Measurements from ENCODE around the gene FCHO1. TPM values are rescaled to one million over a fixed set of nuclear protein-coding genes. Genes with fewer than 3 reads are reported as not detected.

Gene FCHO1
- 0.82 TPM in 1 of 2 replicates, not detected in the other for total RNA-seq (2014; rRNA removed; shearing (Covaris generic); ENCODE audit: low replicate concordance)

GRCh38 chr19:17751103-17751911, at the start of gene FCHO1:
FCHO1 (plus strand) TSS chr19:17751477; CDS start chr19:17755165, 3,688 bp downstream.
- Histone ChIP-seq H3K27me3 (0 out of 2 replicates have a peak, but pooled peaks cover 7% of the 10 kb centered on the region), H3K4me3 (no peak within 1 kb of the TSS), H3K36me3 (no peaks in the 10 kb centered on the region), H3K9me3 (no peaks in the 10 kb centered on the region)
- DNase-seq = no peak

DNA sequence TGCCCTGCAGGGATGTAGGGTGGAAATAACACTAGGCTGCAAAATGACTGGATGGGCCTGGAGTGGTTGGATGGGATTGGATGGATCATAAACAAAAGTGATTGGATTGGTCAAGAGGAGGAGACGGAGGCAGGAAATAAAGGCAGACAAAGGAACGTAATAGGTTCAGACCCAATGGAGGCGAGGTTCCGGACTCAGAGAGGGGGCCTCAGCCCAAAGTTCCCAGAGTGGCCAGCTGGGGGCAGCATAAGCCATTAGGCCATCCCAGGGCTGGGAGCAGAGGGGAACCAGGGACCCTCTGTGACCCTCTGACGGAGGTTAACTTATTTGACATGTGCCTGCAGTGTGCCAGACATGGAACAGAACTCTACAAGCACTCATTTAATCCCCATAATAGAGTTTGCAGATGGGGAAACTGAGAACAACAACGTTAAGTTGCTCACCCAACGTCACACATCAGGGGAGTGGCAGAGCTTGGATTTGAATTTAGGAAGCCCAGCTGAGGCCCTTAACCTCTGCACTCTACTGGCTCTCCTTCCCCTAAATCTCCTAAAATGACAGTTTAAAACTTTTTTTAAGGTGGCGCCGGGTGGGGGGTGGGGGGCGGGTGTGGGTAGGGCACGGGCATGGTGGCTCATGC, 47.3 kb upstream of the FCHO1 start:
- Histone ChIP-seq H3K4me3 (no peak overlapping the region), H3K9me3 (no peaks in the 10 kb centered on the region), H3K27me3 (peaks cover 4% of the 10 kb centered on the region; the same call in 1 of the 2 replicates), H3K36me3 (no peaks in the 10 kb centered on the region)
- DNase-seq = no peak

- Histone ChIP-seq H3K36me3 (no peaks in the 10 kb centered on the region), H3K9me3 (no peaks in the 10 kb centered on the region), H3K27me3 (no peaks in the 10 kb centered on the region), H3K4me3 (no peak overlapping the region)
- peak; percentile 44 for DNase-seq
These were observed 44.5 kb upstream of the FCHO1 start for GRCh38 chr19:17706750-17707181.

- DNase-seq = no peak
- no peaks in the 10 kb centered on the region for H3K9me3 ChIP-seq
- no peak overlapping the region for H3K4me3 ChIP-seq
- no peaks in the 10 kb centered on the region for H3K36me3 ChIP-seq
- H3K27me3 ChIP-seq = no peaks in the 10 kb centered on the region
These were observed 39.4 kb upstream of the FCHO1 start for GRCh38 chr19:17711851-17712250.

DNA sequence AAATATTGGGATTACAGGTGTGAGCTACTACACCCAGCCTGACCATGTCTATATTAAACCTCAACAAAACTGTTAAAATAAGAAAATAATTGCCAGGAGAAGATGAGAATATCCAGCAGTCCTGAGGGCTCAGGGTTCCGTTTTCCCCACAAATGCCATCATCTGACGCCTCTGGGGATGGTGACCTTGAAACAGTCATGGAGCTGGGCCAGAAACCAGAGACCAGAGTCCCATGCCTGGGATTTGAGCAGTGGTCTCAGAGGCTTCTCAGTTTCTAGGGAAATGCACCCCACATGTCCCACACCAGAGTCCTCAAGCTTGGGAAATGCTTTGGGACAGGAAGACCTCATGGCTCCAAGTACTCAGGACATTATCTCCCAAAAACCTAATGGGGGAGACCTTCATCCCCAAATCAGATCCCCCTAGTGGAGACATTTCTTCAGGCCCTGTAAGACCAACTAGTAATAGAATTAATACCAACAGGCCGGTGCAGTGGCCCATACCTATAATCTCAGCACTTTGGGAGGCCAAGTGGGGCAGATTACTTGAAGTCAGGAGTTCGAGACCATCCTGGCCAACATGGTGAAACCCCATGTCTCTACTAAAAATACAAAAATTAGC, 34.9 kb upstream of the FCHO1 start:
- no peak for DNase-seq
- no peak overlapping the region for H3K4me3 ChIP-seq
- peaks cover 6% of the 10 kb centered on the region for H3K36me3 ChIP-seq
- no peaks in the 10 kb centered on the region for H3K9me3 ChIP-seq
- no peaks in the 10 kb centered on the region for H3K27me3 ChIP-seq

GRCh38 chr19:17718550-17718946, 32.7 kb upstream of the FCHO1 start:
- H3K4me3 ChIP-seq = peak overlapping the region; percentile 90
- H3K36me3 ChIP-seq = peaks cover 24% of the 10 kb centered on the region

DNA sequence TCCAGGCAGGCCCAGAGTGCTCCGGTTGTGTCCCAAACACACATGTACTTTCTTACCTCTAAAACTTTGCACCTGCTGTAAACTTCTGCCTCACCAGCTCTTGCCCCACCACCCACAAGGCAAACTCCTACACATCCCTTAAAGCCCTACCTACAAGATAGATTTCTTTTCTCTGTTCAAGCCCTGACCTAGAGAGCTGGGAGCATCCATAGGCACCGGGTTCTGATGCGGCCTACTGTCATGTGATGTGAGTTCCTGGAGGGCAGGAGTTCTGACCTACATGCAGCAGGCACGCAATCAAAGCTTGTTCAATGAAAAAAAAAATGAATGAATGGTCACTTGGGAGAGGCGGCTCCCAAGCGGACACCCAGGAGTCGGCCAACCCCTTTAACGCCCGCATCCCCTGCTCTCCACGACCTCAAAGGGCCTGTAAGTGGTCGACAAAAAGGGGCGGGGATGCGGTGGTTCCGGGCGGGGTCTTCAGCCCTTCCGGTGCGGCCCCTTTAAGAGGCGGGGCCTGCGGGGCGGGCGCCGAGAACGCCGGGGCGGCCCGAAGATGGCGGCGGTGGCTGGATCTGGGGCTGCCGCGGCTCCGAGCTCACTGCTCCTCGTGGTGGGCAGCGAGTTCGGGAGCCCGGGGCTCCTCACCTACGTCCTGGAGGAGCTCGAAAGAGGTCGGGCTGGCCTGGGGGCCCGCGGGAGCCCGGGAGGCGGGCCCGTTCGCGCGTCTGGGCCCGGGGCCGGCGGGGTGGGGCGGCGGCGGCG, 32.1 kb upstream of the FCHO1 start, which contains the start of gene MAP1S:
Gene MAP1S (plus strand): TSS at position 534 of the 765 bp plus-strand sequence. CDS start 23 bp downstream, at position 557.
- Histone ChIP-seq H3K36me3 (peaks cover 30% of the 10 kb centered on the region), H3K27me3 (no peaks in the 10 kb centered on the region), H3K9me3 (no peaks in the 10 kb centered on the region), H3K4me3 (peak within 1 kb of the TSS; percentile 90)
- DNase-seq = peak; percentile 82

More at GRCh38 chr19:17718550-17718946, 32.7 kb upstream of the FCHO1 start:
- no peak for DNase-seq
- H3K27me3 ChIP-seq = no peaks in the 10 kb centered on the region
- H3K9me3 ChIP-seq = no peaks in the 10 kb centered on the region

DNA sequence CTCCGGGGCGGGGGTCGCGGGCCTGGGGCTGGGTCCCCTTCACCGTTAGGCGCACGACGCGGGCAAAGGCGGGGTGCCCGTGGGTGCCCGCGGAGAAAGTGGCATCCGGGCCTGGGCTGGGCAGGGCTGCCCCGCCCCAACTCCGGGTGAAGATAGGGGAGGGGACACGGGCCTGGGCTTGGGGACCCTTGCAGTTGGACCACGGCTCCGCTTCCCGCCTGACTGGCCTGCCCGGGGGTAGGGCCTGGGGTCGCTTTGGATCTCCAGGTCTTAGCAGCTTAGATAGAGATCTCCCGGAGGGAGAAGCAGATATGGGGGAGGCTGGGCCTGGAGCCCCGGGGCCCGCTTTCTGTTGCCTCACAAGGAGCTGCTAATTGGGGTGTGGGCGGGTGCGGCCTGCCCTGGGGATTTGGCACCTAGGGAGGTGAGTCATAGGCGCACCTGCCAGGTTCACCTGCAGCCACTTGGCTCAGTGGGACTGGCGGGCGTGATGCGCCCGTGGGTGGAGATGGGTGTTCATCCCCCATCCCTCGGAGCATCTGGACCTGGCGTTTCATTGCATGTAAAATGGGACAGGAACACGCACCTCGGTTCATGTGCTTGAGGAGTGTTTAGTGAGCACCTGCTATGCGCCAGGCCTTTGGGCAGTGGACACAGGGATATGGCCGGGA, 31.4 kb upstream of the FCHO1 start:
- DNase-seq = no peak
- peak overlapping the region; percentile 90 for H3K4me3 ChIP-seq

DNA sequence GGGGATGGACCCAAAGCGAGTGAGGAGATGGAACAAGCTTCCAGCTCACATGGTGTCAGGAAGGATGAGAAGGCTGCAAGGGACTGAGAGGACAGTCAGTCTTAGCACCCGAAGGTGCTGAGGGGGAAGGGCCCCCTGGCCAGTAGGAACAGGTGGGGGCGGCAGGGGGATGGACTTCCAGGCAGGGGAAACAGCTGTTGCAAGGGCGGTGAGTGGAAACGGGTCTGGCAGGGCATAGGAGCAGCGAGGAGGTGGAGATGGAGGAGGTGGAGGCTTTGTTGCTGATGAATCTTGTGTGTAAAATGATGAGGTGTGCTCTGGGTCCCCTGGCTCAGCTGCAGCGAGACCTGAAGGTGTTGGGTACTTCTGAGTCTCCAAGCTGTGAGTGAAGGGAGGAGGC, 30.8 kb upstream of the FCHO1 start:
- H3K36me3 ChIP-seq = peaks cover 42% of the 10 kb centered on the region
- peak overlapping the region; percentile 90 for H3K4me3 ChIP-seq
- H3K27me3 ChIP-seq = no peaks in the 10 kb centered on the region
- DNase-seq = no peak
- H3K9me3 ChIP-seq = no peaks in the 10 kb centered on the region

More for the DNA sequence above, 31.4 kb upstream of the FCHO1 start:
- H3K36me3 ChIP-seq = peaks cover 37% of the 10 kb centered on the region
- H3K27me3 ChIP-seq = no peaks in the 10 kb centered on the region
- H3K9me3 ChIP-seq = no peaks in the 10 kb centered on the region

DNA sequence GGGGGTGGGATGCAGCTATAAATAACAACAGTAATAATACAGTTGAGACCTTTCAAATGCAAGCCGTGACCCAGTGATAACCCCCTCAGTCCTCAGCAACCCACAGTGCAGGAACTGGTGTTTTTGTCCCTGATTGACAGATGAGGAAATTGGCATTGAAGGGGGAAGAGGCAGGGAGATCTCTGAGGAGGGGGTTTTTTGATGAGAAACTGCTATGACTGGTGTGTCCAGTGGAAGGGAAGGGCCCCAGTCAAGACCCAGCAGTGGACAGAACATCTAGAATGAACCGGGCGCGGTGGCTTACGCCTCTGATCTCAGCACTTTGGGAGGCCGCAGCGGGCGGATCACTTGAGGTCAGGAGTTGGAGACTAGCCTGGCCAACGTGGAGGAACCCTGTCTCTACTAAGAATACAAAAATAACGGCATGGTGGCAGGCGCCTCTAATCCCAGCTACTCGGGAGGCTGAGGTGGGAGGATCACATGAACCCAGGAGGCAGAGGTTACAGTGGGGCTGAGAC, 30.1 kb upstream of the FCHO1 start:
- peaks cover 49% of the 10 kb centered on the region for H3K36me3 ChIP-seq
- H3K4me3 ChIP-seq = peak overlapping the region; percentile 90
- DNase-seq = no peak
- no peaks in the 10 kb centered on the region for H3K27me3 ChIP-seq
- H3K9me3 ChIP-seq = no peaks in the 10 kb centered on the region

DNA sequence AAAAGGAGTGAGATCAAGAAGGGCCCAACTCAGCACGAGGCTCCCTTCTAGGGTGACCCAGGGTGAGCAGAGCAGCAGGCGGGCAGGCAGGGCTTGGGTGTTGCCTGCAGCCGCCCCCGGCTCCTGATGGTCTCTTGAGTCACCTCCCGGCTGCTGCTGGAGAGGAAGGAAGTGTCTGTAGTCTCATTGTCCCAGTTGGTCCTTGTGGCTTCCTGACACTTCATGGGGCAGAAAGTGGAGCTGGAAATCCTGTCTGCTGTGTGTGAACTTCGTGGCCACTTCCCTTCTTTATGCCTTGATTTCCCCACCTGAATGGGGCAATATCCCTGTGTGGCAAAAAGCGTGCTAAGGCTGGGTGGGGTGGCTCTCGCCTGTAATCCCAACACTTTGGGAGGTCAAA, 29.5 kb upstream of the FCHO1 start:
- Histone ChIP-seq H3K9me3 (no peaks in the 10 kb centered on the region), H3K36me3 (peaks cover 50% of the 10 kb centered on the region), H3K4me3 (no peak overlapping the region), H3K27me3 (no peaks in the 10 kb centered on the region)
- DNase-seq = peak; percentile 79

DNA sequence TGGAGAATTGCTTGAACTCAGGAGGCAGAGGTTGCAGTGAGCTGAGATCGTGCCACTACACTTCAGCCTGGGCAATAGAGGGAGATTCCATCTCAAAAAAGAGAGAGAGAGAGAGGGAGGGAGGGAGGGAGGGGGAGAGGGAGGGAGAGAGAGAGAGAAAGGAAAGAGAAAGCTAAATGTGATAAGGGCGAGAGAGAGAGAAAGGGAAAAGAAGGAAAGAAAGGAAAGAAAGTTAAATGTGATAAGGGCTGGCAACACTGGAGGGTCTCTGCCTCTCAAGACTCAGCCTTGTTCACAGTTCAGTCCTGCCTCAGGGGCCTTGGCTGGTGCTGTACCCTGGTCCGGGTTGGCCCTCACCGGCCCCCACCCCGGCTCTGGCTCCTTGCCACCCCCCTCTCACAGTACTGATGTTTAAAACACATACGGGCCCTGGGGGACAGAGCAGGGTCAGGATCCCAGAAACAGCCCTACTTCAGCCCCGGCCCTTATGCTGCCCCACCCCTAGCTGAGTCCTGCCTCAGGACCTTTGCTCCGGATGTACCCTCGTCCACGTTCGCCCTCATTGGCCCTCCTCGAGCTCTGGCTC, 28.5 kb upstream of the FCHO1 start:
- Histone ChIP-seq H3K36me3 (peaks cover 55% of the 10 kb centered on the region), H3K9me3 (no peaks in the 10 kb centered on the region), H3K4me3 (no peak overlapping the region), H3K27me3 (no peaks in the 10 kb centered on the region)
- DNase-seq = no peak

DNA sequence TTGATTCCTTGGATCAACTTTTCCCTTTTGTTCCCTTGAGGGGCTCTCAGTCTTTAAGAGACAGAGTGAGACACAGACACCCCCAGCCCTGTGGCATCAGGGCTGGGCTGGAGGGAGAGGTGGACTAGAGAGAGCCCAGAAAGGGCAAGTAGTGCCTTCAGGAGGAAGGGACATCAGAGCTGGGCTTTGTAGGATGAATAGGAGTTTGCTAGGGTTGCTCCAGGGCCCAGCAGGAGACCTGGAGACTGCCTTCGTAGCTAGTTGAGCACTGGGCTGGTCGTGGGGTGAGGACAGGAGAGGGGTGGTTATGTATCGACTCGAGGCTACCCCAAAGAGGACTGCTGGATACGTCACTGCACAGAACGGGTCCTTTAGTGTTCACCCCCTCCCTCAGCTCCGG, 26.6 kb upstream of the FCHO1 start:
- DNase-seq = no peak
- peaks cover 74% of the 10 kb centered on the region for H3K36me3 ChIP-seq

DNA sequence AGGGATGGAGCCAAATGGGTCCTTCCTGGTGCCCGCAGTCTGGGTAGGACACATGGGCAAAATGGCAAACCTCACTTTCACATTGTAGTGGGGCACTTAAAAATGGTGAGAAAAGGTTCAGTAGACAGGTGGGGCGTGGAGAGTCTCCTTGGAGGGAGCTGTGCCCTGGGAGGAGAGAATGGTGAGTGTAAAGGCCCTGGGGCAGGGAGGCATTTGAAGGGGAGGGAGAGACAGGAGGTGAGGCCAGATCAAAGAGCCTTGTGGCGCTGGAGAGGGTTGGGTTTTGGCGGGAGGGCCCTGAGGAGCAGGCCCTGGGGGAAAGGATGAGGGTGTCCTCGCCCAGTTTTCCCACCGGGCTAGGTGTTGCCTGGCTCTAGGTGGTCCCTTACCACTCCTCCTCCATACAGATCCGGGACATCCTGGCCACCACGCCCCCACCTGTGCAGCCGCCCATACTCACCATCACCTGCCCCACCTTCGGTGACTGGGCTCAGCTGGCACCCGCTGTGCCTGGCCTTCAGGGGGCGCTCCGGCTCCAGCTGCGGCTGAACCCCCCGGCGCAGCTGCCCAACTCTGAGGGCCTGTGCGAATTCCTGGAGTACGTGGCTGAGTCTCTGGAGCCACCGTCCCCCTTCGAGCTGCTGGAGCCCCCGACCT, 25.7 kb upstream of the FCHO1 start:
- no peak for DNase-seq
- H3K36me3 ChIP-seq = peaks cover 83% of the 10 kb centered on the region
- no peaks in the 10 kb centered on the region for H3K9me3 ChIP-seq
- H3K4me3 ChIP-seq = no peak overlapping the region
- H3K27me3 ChIP-seq = no peaks in the 10 kb centered on the region

More for the DNA sequence above, 26.6 kb upstream of the FCHO1 start:
- H3K9me3 ChIP-seq = no peaks in the 10 kb centered on the region
- no peak overlapping the region for H3K4me3 ChIP-seq
- H3K27me3 ChIP-seq = no peaks in the 10 kb centered on the region

DNA sequence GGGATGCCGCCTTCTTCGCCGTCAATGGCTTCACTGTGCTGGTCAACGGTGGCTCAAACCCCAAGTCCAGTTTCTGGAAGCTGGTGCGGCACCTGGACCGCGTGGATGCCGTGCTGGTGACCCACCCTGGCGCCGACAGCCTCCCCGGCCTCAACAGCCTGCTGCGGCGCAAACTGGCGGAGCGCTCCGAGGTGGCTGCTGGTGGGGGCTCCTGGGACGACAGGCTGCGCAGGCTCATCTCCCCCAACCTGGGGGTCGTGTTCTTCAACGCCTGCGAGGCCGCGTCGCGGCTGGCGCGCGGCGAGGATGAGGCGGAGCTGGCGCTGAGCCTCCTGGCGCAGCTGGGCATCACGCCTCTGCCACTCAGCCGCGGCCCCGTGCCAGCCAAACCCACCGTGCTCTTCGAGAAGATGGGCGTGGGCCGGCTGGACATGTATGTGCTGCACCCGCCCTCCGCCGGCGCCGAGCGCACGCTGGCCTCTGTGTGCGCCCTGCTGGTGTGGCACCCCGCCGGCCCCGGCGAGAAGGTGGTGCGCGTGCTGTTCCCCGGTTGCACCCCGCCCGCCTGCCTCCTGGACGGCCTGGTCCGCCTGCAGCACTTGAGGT, 25.0 kb upstream of the FCHO1 start:
- no peak for DNase-seq
- Histone ChIP-seq H3K27me3 (no peaks in the 10 kb centered on the region), H3K9me3 (no peaks in the 10 kb centered on the region), H3K4me3 (no peak overlapping the region), H3K36me3 (peaks cover 85% of the 10 kb centered on the region)
